GM19397 (cell line): ENCODE data around the gene SBNO1.
"Not testable (repeated sequence)": the region's sequence is repeated elsewhere in the genome, so short reads cannot be mapped to it uniquely, and the experiment has no call there.

Experiments
- ATAC-seq: cut with Tn5 transposase; IDR thresholded peaks from one replicate; pipeline ENCODE4 v1.9.1; 2021; ENCODE audit warnings: mild to moderate bottlenecking, moderate library complexity; ENCODE audit not compliant: unreplicated experiment

Gene SBNO1

DNA sequence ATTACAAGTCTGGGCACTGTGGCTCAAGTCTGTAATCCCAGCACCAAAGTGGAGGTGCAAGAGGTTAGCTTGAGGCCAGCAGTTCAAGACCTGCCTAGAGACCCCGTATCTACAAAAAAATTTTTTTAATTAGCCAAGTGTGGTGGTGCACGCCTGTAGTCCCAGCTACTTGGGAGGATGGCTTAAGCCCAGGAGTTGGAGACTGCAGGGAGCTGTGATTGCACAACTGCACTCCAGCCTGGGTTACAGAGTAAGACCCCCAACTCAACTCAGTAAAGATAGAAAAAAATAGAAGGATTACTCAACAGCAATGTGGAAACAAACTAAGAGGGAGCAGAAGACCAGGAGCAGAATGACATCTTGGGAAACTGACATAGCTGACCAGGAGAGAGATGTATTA lies 13.3 kb downstream of the SBNO1 start:
- no peak for ATAC-seq

DNA sequence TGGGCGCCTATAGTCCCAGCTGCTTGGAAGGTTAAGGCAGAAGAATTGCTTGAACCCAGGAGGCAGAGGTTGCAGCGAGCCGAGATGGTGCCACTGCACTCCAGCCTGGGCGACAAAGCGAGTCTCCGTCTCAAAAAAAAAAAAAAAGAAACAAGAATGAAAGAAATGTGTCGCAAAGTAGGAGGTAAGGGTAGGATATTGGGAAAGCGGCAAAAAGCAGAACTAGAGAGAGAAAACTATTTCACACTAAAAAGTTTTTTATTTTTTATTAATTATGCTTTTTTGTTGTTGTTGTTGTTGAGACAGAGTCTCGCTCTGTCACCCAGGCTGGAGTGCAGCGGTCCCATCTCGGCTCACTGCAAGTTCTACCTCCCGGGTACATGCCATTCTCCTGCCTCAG lies 17.7 kb downstream of the SBNO1 start:
- ATAC-seq = no peak

DNA sequence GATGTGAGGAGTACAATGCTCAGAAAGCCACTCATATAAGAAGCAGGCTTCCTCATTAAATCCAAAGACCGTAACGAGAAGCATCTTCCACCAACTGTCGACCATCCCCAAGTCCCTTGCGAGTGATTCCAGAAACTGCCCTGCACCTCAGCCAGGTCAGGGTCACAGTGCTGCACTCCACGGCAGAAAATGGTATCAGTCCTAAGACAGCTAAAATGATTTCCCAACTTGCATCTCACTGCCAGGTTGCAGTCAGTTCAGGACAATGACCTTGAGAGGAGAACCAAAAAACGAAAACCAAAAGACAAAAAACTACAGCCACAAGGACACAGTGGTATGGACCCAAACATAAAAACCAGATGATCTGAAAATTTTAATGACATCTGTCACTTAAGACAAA lies 20.6 kb downstream of the SBNO1 start:
- ATAC-seq = no peak

- no peak for ATAC-seq
Observed at GRCh38 chr12:123337070-123337469, 27.6 kb downstream of the SBNO1 start.

DNA sequence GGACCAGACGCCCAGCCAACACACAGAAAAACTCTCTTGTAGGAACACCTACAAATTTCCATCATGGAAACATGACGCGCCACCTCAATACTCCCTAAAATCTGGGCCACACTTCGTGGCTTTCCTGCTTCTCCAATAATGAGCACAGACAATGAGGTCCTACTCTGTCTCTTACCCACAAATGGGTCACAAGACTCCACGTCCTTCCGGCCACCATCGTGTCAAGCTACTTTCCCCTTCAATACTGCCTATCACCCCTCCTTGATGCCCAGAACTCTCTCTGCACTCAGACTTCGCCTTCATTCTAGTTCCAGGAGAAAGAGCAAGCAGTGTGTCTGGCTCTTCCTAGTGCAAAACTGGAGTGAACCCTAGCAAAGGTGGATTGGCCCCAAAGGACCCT lies 28.1 kb downstream of the SBNO1 start:
- no peak for ATAC-seq

GRCh38 chr12:123335490-123335889 lies 29.2 kb downstream of the SBNO1 start:
- no peak for ATAC-seq

- ATAC-seq = no peak
Observed at GRCh38 chr12:123329799-123330198, 34.8 kb downstream of the SBNO1 start.

- ATAC-seq = no peak
Observed at GRCh38 chr12:123319826-123320225, 44.8 kb downstream of the SBNO1 start.

DNA sequence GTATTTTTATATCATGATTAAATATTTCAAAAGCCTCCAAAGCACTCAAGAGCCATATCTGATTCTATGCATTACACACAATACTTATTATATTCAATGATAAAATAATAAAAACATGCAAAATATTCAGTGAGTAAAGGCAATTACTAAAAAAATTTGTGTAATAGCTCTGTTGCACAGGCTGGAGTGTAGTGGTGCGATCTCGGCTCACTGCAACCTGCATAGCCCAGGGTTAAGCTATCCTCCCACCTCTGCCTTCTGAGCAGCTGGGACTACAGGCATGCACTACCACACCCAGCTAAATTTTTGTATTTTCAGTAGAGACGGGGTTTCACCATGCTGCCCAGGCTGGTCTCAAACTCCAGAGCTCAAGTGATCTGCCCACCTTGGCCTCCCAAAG lies 45.4 kb downstream of the SBNO1 start:
- no peak for ATAC-seq

GRCh38 chr12:123313046-123313445 lies 51.6 kb downstream of the SBNO1 start:
- not testable (repeated sequence) for ATAC-seq

GRCh38 chr12:123306200-123306599 lies 58.4 kb downstream of the SBNO1 start:
- no peak for ATAC-seq

GRCh38 chr12:123305136-123305535 lies 59.5 kb downstream of the SBNO1 start:
- no peak for ATAC-seq

DNA sequence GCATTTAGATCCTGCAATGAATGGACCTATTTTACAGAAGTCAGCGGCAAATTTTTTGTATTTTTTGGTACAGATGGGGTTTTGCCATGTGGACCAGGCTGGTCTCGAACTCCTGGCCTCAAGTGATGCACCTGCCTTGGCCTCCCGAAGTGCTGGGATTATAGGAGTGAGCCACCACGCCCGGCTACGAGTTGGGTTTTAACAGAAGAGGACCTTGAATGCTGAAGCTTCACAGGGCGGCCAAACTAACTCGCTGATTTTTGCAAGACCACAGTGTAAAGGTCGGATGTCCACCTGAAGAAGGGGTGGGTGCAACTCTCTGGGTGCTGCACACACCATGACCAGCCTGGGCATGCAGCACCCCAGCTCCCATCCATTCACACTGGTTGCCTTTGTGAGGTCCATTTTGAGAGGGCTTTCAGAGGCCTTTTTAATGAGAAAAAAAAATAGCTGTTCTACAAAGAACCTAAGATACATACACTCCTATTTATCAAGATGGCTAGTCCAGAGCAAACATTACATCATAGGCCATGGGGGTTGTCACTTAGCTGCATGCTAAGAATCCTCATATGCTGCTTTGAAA lies 71.4 kb downstream of the SBNO1 start:
- ATAC-seq = no peak

GRCh38 chr12:123289911-123290310 lies 74.7 kb downstream of the SBNO1 start:
- no peak for ATAC-seq

DNA sequence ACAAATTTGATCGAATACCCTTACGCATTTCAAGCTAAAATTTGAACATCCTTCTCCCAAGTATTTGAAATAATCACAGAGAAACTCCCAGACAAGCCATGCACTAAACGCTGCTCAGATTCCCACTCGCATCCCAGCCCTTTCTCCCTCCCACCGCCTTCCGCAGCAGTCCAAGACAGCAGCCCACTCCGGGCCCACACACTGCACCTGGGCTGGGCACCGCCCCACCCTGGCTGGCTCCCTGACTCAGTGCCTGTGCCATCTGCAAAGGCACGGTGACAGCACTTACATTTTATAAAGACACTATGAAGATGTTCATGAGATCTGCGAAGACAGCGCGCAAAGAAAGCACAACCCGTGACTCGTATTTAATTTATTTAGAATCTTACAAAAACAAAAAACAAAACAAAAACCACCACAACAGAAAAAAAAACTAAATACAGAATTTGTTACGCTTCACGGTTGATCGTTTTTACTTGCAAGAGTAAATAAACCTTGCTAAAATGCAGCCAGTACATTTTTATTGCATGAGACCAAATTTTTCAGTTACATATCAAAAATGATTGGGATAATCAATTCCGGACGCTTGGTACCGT lies 75.8 kb downstream of the SBNO1 start:
- ATAC-seq = no peak

GRCh38 chr12:123286652-123287373 lies 77.8 kb downstream of the SBNO1 start:
- ATAC-seq = no peak

- no peak for ATAC-seq
Observed at GRCh38 chr12:123284669-123285068, 80.0 kb downstream of the SBNO1 start.

DNA sequence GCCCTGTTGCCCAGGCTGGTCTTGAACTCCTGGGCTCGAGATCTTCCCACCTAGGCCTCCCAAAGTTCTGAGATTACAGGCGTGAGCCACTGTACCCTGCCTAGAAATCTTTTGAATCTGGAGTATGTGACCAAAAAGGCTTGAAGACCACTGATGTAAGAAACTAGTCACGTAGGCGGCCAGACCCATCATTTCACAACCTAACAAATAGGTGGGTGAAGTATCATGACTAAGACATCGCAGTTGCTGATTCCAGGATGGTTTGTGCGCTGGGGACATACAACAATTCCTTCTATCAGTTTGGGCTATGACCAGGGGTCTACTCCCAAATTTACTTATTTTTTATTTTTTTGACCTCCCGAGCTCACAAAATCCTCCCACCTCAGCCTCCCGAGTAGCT lies 81.2 kb downstream of the SBNO1 start:
- ATAC-seq = no peak

DNA sequence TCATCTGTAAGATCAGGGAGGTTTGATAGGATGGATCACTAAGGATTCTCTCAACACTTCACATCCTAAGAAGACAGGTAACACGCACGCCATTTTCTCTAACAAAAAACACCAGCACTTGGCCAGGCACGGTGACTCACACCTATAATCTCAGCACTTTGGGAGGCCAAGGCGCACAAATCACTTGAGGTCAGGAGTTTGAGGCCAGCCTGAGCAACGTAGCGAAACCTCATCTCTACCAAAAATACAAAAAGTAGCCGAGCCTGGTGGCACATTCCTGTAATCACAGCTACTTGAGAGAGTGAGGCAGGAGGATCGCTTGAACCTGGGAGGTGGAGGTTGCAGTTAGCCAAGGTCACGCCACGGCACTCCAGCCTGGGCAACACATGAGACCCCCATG lies 82.5 kb downstream of the SBNO1 start:
- ATAC-seq = no peak

GRCh38 chr12:123280971-123281370 lies 83.7 kb downstream of the SBNO1 start:
- ATAC-seq = no peak

DNA sequence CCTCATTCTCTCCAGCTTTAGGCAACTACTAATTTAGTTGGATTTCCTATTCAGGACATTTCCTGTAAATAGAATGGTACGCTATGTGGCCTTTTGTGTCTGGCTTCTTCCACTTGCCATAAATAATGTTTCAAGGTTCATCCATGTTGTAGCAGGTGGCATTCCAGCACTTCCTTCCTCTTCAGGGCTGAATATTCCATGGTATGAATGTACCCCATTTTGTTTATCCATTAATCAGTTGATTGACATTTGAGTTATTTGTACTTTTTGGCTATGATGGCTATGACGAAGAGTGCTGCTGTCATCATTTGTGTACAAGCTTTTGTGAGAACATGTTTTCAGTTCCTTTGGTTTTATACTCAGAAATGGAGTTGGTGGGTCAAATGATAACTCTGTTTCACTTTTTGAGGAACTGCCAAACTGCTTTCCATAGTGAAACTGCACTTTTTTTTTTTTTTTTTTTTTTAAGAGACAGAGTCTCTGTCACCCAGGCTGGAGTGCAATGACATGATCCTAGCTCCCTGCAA lies 86.5 kb downstream of the SBNO1 start:
- no peak for ATAC-seq

GRCh38 chr12:123273166-123273565 lies 91.5 kb downstream of the SBNO1 start:
- no peak for ATAC-seq
